SK-N-SH (cell line): Measurements from ENCODE around the gene SLC6A13. TPM values are rescaled to one million over a fixed set of nuclear protein-coding genes. Genes with fewer than 3 reads are reported as not detected.

ENCODE experiments used
- CTCF ChIA-PET: fragments of 300-600, 350-600 bp; formaldehyde crosslinking; extraction: SDS; loops from one replicate; lab custom pipeline; 2021; lab: Yijun Ruan, JAX
- POLR2A ChIA-PET: fragments of 350-600 bp; sonication (Branson Sonifier 250); formaldehyde crosslinking; extraction: SDS; loops from one replicate; lab custom pipeline; 2020; ENCODE audit warnings: antibody characterized with exemption, inconsistent platforms; lab: Yijun Ruan, JAX
- DNase-seq: peaks from one replicate; pipeline ENCODE4 v3.0.0; 2012
- H2AFZ ChIP-seq: fragments of 200-600 bp; sonication (generic); 2 replicates; pipeline ENCODE4 v1.8.1; 2016; ENCODE audit warnings: antibody characterized with exemption, mild to moderate bottlenecking, low read depth
- H3F3A ChIP-seq: fragments of 200-600 bp; sonication (generic); replicated peaks from 2 replicates; pipeline ENCODE3; 2016; ENCODE audit warnings: antibody characterized with exemption, mild to moderate bottlenecking; ENCODE audit not compliant: insufficient read depth
- H3K27ac ChIP-seq, 2 experiments: fragments of 200-500 bp in 1 of 2; fragments of 200-600 bp in 1 of 2; sonication (Bioruptor generic) in 1 of 2; sonication (generic), shearing (Covaris generic) in 1 of 2; 2 replicates each; pipeline versions ENCODE4 v1.5.1 to v1.6.1; 2014 to 2016; ENCODE audit warnings: low read depth in 2 of 2, inconsistent platforms in 1 of 2, low read length in 1 of 2, mild to moderate bottlenecking in 1 of 2, mixed read lengths in 1 of 2
- H3K27me3 ChIP-seq: fragments of 200-600 bp; sonication (generic), shearing (Covaris generic); 2 replicates; pipeline ENCODE4 v1.6.1; 2016; ENCODE audit warnings: mixed run types; ENCODE audit not compliant: insufficient read depth
- H3K36me3 ChIP-seq, 2 experiments: fragments of 200-500 bp in 1 of 2; fragments of 200-600 bp in 1 of 2; sonication (Bioruptor generic) in 1 of 2; sonication (generic) in 1 of 2; replicated peaks in 1 of 2; 2 replicates each; pipeline versions ENCODE3 to v1.5.1; 2014 to 2016; ENCODE audit warnings: low read length in 1 of 2, mild to moderate bottlenecking in 1 of 2; ENCODE audit not compliant: insufficient read depth in 2 of 2, control insufficient read depth in 1 of 2
- H3K4me1 ChIP-seq, 2 experiments: fragments of 200-500 bp in 1 of 2; fragments of 200-600 bp in 1 of 2; sonication (Bioruptor generic) in 1 of 2; sonication (generic), shearing (Covaris generic) in 1 of 2; 2 replicates each; pipeline versions ENCODE4 v1.5.1 to v1.6.1; 2014 to 2016; ENCODE audit warnings: low read depth in 1 of 2, low read length in 1 of 2, mixed run types in 1 of 2; ENCODE audit not compliant: insufficient read depth in 2 of 2, control insufficient read depth in 1 of 2
- H3K4me2 ChIP-seq: fragments of 200-600 bp; sonication (generic), shearing (Covaris generic); 2 replicates; pipeline ENCODE4 v1.6.1; 2017; ENCODE audit warnings: mixed run types
- H3K4me3 ChIP-seq, 2 experiments: fragments of 200-500 bp in 1 of 2; fragments of 200-600 bp in 1 of 2; sonication (Bioruptor generic) in 1 of 2; sonication (generic), shearing (Covaris generic) in 1 of 2; 2 replicates each; pipeline versions ENCODE4 v1.5.1 to v1.8.1; 2014 to 2016; ENCODE audit warnings: low read depth in 2 of 2, inconsistent platforms in 1 of 2, low read length in 1 of 2, mild to moderate bottlenecking in 1 of 2, mixed read lengths in 1 of 2, moderate library complexity in 1 of 2
- H3K79me2 ChIP-seq: fragments of 200-600 bp; sonication (generic); 2 replicates; pipeline ENCODE4 v1.8.1; 2017; ENCODE audit warnings: mild to moderate bottlenecking; ENCODE audit not compliant: insufficient read depth
- H3K9ac ChIP-seq: fragments of 200-600 bp; sonication (generic); 2 replicates; pipeline ENCODE4 v1.6.1; 2017; ENCODE audit warnings: mixed run types
- H3K9me2 ChIP-seq: fragments of 200-600 bp; sonication (generic); 2 replicates; pipeline ENCODE4 v1.6.1; 2017; ENCODE audit warnings: mixed run types
- H3K9me3 ChIP-seq: fragments of 200-600 bp; sonication (generic); 2 replicates; pipeline ENCODE4 v1.6.1; 2017; ENCODE audit warnings: mixed run types, mild to moderate bottlenecking, moderate library complexity
- H4K20me1 ChIP-seq: fragments of 200-600 bp; sonication (generic); 2 replicates; pipeline ENCODE4 v1.6.1; 2017; ENCODE audit warnings: mild to moderate bottlenecking, mixed run types; ENCODE audit not compliant: insufficient read depth
- CTCF ChIP-seq: fragments of 200-600 bp; sonication (generic); IDR thresholded peaks from 2 replicates; pipeline ENCODE4 v1.6.1; 2017; ENCODE audit warnings: antibody characterized with exemption, mild to moderate bottlenecking, moderate library complexity
- ELF1 ChIP-seq: IDR thresholded peaks from 2 replicates; pipeline ENCODE4 v1.4.0; 2012
- EZH2phosphoT487 ChIP-seq: fragments of 200-600 bp; sonication (generic); IDR thresholded peaks from 2 replicates; pipeline ENCODE4 v1.6.1; 2017; ENCODE audit warnings: low read depth, mixed run types, mild to moderate bottlenecking, antibody characterized with exemption, moderate library complexity, borderline replicate concordance
- FOXJ3 ChIP-seq: sonication (generic); formaldehyde crosslinking; IDR thresholded peaks from 2 replicates; pipeline ENCODE4 v1.5.1; 2020; ENCODE audit warnings: mild to moderate bottlenecking, missing genetic modification reagents
- FOXM1 ChIP-seq: IDR thresholded peaks from 2 replicates; pipeline ENCODE4 v1.4.0; 2012; ENCODE audit warnings: low read depth, mild to moderate bottlenecking
- GABPA ChIP-seq: IDR thresholded peaks from 2 replicates; pipeline ENCODE4 v1.4.0; 2012; ENCODE audit warnings: low read depth, mild to moderate bottlenecking
- JUND ChIP-seq: IDR thresholded peaks from 2 replicates; pipeline ENCODE4 v1.4.0; 2012
- MXI1 ChIP-seq: IDR thresholded peaks from 2 replicates; pipeline ENCODE4 v1.6.1; 2012; ENCODE audit warnings: mild to moderate bottlenecking, low read depth, low read length, improper control_type of control experiment
- NFIC ChIP-seq: IDR thresholded peaks from 2 replicates; pipeline ENCODE4 v1.4.0; 2012; ENCODE audit warnings: borderline replicate concordance
- NRF1 ChIP-seq: IDR thresholded peaks from 2 replicates; pipeline ENCODE4 v1.6.1; 2012; ENCODE audit warnings: low read depth, mild to moderate bottlenecking, low read length
- POLR2AphosphoS5 ChIP-seq: IDR thresholded peaks from 2 replicates; pipeline ENCODE4 v1.6.1; 2012; ENCODE audit warnings: low read depth, low read length
- RAD21 ChIP-seq: IDR thresholded peaks from 2 replicates; pipeline ENCODE4 v1.6.1; 2012; ENCODE audit warnings: mild to moderate bottlenecking, low read length
- RCOR1 ChIP-seq: fragments of 150-350 bp; IDR thresholded peaks from 2 replicates; pipeline ENCODE4 v1.6.1; 2017; ENCODE audit warnings: antibody characterized with exemption, low read length
- RFX5 ChIP-seq: IDR thresholded peaks from 2 replicates; pipeline ENCODE4 v1.6.1; 2012; ENCODE audit warnings: mild to moderate bottlenecking, improper control_type of control experiment, low read length
- RXRA ChIP-seq: IDR thresholded peaks from 2 replicates; pipeline ENCODE4 v1.4.0; 2012; ENCODE audit warnings: low read depth, mild to moderate bottlenecking, borderline replicate concordance
- TEAD4 ChIP-seq: IDR thresholded peaks from 2 replicates; pipeline ENCODE4 v1.4.0; 2012; ENCODE audit warnings: mild to moderate bottlenecking, borderline replicate concordance; ENCODE audit not compliant: insufficient read depth
- USF2 ChIP-seq: fragments of 150-350 bp; IDR thresholded peaks from 2 replicates; pipeline ENCODE4 v1.6.1; 2017; ENCODE audit warnings: antibody characterized with exemption, low read length, low read depth, borderline replicate concordance
- YY1 ChIP-seq: IDR thresholded peaks from 2 replicates; pipeline ENCODE4 v1.4.0; 2012; ENCODE audit warnings: low read depth, mild to moderate bottlenecking
- WGBS: methylation state at CpG from one replicate; pipeline ENCODE4 v1.1.6; 2017; ENCODE audit warnings: low lambda C conversion rate; 5-methylcytosine and 5-hydroxymethylcytosine counted together
- polyA plus RNA-seq, 3 experiments: library from polyadenylated mRNA; depleted of rRNA; stranded (reverse); fragments of >200 nt; gene quantifications; 2 replicates each; pipeline ENCODE4 v1.2.3, GENCODE V29; 2012

SLC6A13 gene
- polyA plus RNA-seq, 1 of the 3 experiments (the other 2 are of a cell fraction): 0.05 TPM

- 46% methylated on average over 3 of the region's 3 CpGs for WGBS
- no peak overlapping the region for H3K9ac ChIP-seq
- H3K4me1 ChIP-seq: peaks cover 0 to 12% of the 10 kb centered on the region in 2 experiments; a peak in 1 of 4 replicates
- no peaks in the 10 kb centered on the region for H3K9me2 ChIP-seq
- POLR2A ChIA-PET: no interaction called here
- no peak overlapping the region for H3K4me3 ChIP-seq
- no peak overlapping the region for H3K4me2 ChIP-seq
- no peaks in the 10 kb centered on the region for H4K20me1 ChIP-seq
- no peaks in the 10 kb centered on the region for H3K79me2 ChIP-seq
- H3K27ac ChIP-seq: no peak overlapping the region
- TF ChIP-seq USF2 (no peak), FOXM1 (no peak), RCOR1 (no peak), TEAD4 (no peak), POLR2AphosphoS5 (no peak), RXRA (no peak), FOXJ3 (CRISPR knock-in tag) (no peak)
- TF ChIP-seq, all 33 proteins: peak for 0
- CTCF ChIA-PET: no interaction called here
- H3K36me3 ChIP-seq: no peaks in the 10 kb centered on the region
- no peaks in the 10 kb centered on the region for H3K27me3 ChIP-seq
- H3K9me3 ChIP-seq: no peaks in the 10 kb centered on the region
- no peaks in the 10 kb centered on the region for H3F3A ChIP-seq
- DNase-seq: no peak
- no peak overlapping the region for H2AFZ ChIP-seq
Measured at GRCh38 chr12:265096-265495, 2.5 kb upstream of the SLC6A13 start.

- H3K27me3 ChIP-seq: no peaks in the 10 kb centered on the region
- POLR2A ChIA-PET: no interaction called here
- peaks cover 0 to 12% of the 10 kb centered on the region in 2 experiments; a peak in 1 of 4 replicates for H3K4me1 ChIP-seq
- DNase-seq: no peak
- no peaks in the 10 kb centered on the region for H3F3A ChIP-seq
- no peaks in the 10 kb centered on the region for H3K79me2 ChIP-seq
- 45% methylated on average over 3 of the region's 3 CpGs for WGBS
- H3K9me3 ChIP-seq: no peaks in the 10 kb centered on the region
- H2AFZ ChIP-seq: no peak overlapping the region
- no peak overlapping the region for H3K27ac ChIP-seq
- no peak overlapping the region for H3K4me3 ChIP-seq
- H3K9ac ChIP-seq: no peak overlapping the region
- CTCF ChIA-PET: interaction anchor here (1.0 to 1.8 kb wide), 3 partner anchors 40 to 75 kb away, joined by 3 to 8 read pairs (median 3); no protein-coding TSS in a partner anchor
- TF ChIP-seq RXRA (no peak), RCOR1 (0 out of 2 replicates have a peak, but pooled peaks have one; percentile 23)
- no peaks in the 10 kb centered on the region for H3K9me2 ChIP-seq
- no peaks in the 10 kb centered on the region for H4K20me1 ChIP-seq
- no peaks in the 10 kb centered on the region for H3K36me3 ChIP-seq
- H3K4me2 ChIP-seq: no peak overlapping the region
Measured at GRCh38 chr12:264269-264668, 1.6 kb upstream of the SLC6A13 start.

- ChIA-PET CTCF (interaction anchor here (1.0 to 1.8 kb wide), 4 partner anchors 11 to 74 kb away, joined by 3 to 8 read pairs (median 3); no protein-coding TSS in a partner anchor), POLR2A (no interaction called here)
- Histone ChIP-seq H3K9ac (no peak overlapping the region), H3K27ac (no peak overlapping the region), H3K4me1 (peaks cover 0 to 10% of the 10 kb centered on the region in 2 experiments; a peak in 1 of 4 replicates), H3K4me3 (no peak overlapping the region), H3F3A (no peaks in the 10 kb centered on the region), H3K79me2 (no peaks in the 10 kb centered on the region), H4K20me1 (no peaks in the 10 kb centered on the region), H3K27me3 (no peaks in the 10 kb centered on the region), H3K4me2 (no peak overlapping the region), H2AFZ (no peak overlapping the region), H3K9me2 (no peaks in the 10 kb centered on the region), H3K36me3 (no peaks in the 10 kb centered on the region), H3K9me3 (no peaks in the 10 kb centered on the region)
- DNase-seq: no peak
- no peak for TF ChIP-seq NRF1
- no peak for TF ChIP-seq POLR2AphosphoS5
- TF ChIP-seq EZH2phosphoT487: no peak
- TF ChIP-seq USF2: no peak
- TF ChIP-seq JUND: no peak
- TF ChIP-seq FOXJ3 (CRISPR knock-in tag): no peak
- TF ChIP-seq RAD21: no peak
- TF ChIP-seq FOXM1: no peak
- TF ChIP-seq ELF1: no peak
- no peak for TF ChIP-seq RFX5
- no peak for TF ChIP-seq GABPA
- TF ChIP-seq YY1: no peak
- TF ChIP-seq RCOR1: no peak
- TF ChIP-seq CTCF: no peak
- TF ChIP-seq NFIC: no peak
- no peak for TF ChIP-seq MXI1
- WGBS: 83% methylated on average over 9 of the region's 9 CpGs
Measured at GRCh38 chr12:263574-263973, 938 bp upstream of the SLC6A13 start.
